GM21786 (cell line): ENCODE results near the gene BICD1.
"Not testable (repeated sequence)": the region's sequence is repeated elsewhere in the genome, so short reads cannot be mapped to it uniquely, and the experiment has no call there.

Experiments
- ATAC-seq: cut with Tn5 transposase; IDR thresholded peaks from one replicate; pipeline ENCODE4 v1.9.1; 2021; ENCODE audit not compliant: unreplicated experiment

Gene BICD1

DNA sequence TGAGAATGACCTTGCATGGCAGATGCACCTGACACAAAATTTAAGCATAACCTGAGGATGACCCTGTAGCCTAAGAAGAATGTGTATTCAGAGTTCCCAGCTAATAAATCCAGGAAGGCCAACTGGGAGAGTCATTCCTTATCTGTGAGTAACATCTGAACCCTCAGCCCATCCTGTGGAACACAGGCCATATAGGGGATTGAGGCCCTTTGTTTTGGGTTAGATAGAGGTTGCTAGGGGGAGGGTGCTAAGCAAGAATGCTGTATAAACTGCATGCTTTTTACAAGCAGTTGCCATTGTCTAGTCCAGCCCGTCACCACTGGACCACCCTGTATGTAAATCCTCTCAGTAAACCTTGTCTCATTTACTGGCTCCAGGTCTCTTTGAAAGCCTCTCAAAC, 77.0 kb downstream of the BICD1 start:
- ATAC-seq, result no peak

DNA sequence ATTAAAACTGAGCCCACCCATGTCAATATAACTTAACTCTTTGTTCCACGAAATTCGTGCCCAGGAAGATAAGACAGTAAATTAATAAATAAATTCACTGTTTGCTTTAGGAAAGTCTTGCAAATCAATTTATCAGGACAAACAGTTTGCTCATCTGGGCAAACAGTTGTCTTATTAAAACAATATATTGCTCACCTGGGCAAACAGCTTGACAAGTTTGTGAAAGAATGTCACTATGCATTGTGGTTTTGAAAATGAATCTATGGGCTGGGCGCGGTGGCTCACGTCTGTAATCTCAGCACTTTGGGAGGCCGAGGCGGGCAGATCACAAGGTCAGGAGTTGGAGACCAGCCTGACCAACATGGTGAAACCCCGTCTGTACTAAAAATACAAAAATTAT, 80.5 kb downstream of the BICD1 start:
- not testable (repeated sequence) for ATAC-seq

DNA sequence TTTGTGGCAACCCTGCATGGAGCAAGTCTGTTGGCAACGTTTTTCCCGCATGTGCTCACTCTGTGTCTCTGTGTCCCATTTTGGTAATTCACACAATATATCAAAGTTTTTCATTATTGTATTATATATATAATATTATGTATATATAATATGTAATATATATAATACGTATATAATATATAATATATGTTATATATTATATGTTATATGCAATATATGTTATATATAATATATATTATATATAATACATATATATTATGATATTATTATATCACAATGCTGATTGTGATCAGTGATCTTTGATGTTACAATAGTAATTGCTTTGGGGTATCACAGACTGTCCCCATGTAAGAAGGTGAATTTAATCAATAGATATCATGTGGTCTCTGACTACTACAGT, 84.8 kb downstream of the BICD1 start:
- no peak for ATAC-seq

DNA sequence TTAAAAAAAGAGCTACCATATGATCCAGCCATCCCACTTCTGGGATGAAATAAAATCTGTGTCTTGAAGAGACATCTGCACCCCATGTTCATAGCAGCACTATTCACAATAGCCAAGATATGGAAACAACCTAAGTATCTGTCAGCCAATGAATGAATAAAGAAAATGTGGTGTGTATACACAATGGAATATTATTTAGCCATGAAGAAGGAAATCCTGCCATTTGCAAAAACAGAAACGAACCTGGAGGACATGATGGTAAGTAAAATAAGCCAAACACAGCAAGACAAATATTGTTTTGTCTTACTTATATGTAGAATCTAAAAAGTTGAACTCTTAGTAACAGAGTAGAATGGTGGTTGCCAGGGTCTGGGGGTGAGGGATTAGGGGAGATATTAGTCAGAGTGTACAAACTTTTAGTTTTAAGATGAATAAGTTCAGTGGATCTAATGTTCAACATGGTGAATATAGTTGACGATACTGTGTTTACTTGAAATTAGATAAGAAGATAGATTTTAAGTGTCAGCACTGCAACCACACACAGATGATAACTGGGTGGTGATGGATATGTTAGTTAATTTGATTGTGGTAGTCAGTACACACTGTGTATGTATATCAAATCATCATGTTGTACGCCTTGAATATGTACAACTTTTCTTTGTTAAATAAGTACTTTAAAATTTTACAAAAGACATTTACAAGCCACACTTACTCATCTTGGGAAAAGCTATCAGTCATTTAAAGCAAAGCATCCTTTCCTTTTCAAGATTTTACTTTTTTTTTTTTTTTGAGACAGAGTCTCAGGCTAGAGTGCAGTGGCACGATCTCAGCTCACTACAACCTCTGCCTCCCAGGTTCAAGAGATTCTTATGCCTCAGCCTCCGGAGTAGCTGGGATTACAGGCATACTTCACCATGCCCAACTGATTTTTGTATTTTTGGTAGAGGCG, 89.9 kb downstream of the BICD1 start:
- ATAC-seq, result no peak

DNA sequence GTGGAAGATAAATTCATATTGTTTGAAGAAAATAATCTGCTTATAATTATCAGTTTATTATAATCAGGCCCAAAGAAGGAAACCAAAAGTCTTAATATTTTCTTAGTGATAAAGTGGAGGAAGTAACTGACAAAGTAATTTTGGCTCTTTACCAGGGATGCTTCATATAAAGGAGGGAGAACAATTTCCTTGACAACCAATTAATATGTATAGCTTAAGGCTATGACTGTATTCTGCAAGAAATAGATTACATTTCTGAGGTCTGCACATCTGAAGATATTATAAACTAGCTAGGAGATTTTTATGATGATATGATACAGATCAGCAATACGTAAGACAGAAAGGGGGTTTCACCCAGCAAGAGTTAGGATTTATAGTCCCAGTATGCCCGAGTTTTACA, 90.8 kb downstream of the BICD1 start:
- no peak for ATAC-seq

DNA sequence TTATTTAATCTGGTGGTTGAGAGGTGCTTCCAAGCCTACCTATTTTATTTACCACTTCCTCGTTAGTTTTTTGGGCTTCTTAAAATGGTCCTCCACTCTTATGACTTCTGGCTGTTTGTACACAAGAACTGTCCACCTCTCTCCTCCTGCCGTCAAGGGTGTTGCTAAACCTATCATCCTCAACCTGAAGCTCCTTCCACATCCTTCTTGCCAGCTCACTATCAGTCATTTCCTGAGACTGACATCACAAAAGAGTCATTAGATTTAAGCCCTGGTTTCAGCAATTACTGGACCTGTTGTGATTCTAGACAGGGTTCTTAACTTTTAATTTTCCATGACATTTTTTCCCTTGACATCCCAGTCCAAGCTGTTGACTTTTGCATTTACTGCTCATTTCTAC, 91.9 kb downstream of the BICD1 start:
- no peak for ATAC-seq

DNA sequence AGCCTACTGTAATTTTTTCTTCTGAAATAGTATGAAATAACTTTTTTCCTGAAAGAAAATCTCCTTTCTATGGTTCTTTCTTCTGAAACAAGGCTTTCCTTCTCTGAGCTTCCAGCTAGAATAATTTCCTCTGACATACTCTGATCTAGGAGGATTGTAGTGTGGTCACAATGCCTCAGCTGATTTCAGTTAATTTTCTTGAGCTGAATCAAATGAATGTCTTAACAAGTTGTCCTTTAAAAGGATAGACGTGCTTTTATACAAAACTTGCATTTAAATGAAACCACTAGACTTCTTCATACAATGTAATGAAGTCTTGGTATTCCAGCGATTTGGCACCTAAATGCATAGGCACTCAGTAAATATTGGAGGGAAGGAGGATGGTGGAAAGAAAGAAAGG, 94.4 kb downstream of the BICD1 start:
- ATAC-seq, result no peak

DNA sequence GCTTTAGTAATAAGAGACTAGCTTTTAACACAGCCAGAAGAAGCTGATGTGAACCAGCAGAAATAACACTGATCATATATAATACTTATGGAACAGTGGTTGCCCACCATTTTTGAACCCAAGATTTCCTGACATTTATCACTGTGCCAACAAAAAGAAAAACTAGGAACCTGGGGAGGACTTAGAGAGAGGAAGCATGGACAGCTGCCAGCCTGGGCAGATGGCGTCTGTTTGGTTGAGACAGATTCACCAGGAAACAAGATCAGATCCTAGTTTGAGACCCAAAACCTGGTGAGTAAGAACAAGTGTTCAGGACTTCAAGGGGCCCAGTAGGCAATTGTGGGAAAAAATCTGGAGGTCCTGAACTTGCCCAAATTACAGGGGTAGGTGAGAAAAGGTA, 95.3 kb downstream of the BICD1 start:
- ATAC-seq, result no peak

DNA sequence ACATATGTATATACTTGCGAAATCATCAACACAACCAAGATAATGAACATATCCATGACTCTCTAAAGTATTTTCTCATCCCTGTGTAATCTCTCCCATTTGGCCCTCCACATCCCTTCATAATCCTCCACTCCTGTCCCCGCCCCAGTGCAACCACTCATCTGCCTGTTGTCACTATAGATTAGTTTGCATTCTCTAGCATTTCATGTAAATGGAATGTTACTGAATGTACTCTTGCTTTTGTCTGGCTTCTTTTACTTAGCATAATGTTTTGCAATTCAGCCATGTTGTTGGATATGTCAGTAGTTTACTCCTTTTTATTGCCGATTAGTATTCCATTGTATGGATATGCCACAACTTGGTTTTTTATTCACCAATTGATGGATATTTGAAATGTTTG, 99.1 kb downstream of the BICD1 start:
- ATAC-seq, result no peak

DNA sequence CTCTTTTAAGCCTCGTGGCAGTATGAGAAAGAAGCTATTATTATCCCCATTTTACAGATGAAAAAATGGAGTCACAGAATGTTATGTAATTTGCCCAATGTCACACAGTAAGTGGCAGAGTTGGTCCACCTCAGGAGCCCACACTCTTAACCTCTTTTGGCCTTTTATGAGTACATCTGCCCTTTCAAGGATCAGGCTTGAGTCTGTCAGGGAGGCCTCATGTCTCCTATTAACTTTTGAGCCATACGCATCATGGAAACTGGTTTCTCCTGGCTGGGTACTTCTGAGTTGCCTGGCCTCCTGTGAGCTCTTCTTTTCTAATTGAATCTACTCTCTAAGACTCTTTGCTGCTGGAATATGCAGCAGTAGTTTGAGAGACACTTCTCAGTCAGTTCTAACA, 101.7 kb downstream of the BICD1 start:
- ATAC-seq, result no peak

DNA sequence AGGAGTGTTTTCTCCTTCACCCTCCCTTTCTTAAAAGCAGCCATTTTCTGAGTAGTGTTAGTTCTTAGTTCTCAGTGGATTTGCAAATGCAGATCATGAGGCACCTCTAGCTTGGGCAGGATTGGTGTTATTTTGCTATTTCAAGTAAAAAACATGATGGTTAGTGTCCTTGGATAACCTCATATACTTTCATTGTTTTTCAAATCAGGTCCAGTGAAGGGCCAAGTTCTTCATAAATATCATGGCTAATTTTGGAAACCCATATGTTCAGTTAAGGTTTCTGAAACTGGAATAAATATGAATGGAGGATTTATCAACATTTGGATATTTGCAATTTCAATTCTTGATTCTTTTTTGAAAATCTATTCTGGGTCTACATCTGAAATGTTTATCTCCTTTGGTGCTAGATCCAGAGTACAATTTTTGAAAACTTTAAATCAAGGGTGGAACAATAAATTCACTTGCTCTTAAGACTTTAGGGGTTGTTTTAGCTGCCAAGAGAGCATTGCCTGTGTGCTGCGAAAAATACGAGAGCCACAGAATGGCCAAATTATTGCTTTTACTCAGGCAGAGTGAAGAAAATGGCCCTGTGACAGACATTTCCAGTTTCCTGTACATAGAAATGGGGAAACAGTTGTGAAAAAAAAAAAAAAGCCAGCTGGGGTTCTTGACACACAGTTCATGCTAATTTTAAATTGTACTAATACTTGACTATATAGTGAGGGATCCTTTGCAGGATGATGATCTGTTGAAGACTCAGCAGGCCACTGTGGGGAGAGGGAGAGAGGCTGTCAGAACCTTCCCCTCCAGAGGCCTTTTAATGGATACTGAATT, 104.6 kb downstream of the BICD1 start:
- ATAC-seq, result no peak

DNA sequence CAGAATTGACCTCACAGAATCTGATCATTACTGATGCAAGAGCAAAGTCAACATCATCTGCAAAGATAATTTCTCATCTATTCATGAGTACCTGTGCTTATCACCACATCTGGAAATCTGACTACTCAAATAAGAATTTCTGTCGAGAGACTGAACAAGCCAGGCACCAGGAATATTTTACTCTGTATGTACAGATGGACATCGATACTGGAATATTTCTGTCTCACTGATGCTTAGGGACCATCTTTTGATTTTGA, 105.2 kb downstream of the BICD1 start:
- no peak for ATAC-seq

DNA sequence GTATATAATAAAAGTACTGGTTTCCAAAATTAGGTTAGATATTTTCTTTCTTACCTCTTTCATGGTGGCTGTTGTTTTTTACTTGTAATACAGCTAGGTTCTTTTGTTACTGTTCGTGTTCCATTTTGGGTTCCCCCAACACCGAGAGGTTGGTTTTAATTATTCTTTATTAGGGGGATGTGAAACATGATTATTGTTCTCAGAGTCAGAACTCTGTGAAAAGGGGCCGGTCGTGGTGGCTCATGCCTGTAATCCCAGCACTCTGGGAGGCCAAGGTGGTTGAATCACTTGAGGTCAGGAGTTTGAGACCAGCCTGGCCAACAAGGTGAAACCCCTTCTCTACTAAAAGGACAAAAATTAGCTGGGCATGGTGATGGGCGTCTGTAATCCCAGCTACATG, 108.1 kb downstream of the BICD1 start:
- no peak for ATAC-seq

DNA sequence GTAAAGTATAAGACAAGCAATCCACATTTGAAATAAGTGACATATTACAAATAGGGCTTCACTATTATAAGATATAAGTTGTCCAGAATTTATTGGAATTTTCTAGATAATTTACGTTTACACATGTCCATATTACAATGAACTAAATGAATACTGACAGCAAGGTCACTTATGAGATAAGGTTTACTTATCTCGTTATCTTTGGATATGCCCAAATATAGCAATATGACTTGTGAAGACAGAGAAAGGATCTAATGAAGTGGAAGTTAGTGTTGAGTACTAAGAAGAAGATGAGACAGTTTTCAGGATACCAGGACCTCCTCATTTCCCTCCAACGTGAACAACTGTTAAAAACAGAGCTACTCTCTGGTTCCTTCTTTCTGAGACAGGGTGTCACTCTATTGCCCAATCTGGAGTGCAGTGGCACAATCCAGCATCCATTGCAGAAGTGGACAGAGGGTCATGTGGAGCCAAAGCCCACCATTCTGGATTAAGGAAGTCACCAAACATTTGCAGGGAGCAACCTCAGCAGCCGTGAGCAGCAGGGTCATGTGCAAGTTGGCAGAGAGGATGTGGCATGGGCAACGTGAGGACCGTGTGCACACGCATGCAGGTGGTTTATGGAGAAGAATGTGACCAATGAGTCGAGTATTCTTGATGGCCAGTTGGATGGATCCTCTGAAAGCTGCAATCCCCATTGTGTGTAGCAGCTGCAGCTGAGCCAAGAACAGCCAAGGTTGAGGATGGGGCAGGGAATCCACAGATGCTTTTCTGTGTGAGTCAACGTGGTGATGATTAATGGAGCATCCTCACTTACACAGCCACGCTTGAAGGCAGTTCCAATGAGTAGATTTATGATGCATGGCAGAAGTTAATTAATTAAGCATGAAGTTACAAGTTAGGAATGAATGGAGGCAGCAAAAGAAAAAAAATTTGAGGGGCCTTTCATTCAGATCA, 111.0 kb downstream of the BICD1 start:
- ATAC-seq, result no peak

DNA sequence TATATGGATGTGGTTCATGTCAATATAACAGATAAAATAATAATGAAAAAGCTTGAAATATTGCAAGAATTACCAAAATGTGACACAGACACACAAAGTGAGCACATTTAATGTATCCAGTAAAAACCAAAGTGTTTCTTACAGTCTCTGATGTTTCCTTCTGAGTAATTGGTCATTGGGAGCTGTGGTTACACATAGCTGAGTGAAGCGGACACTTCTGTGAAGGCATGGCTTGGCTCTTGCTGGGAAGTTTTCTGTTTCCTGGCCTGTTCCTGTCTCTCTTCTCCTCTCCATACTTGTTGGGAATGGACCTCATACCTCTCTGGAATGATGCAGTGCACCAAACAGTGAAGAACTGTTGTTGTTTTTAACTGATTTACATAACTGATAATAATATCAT, 117.3 kb downstream of the BICD1 start:
- ATAC-seq, result no peak

DNA sequence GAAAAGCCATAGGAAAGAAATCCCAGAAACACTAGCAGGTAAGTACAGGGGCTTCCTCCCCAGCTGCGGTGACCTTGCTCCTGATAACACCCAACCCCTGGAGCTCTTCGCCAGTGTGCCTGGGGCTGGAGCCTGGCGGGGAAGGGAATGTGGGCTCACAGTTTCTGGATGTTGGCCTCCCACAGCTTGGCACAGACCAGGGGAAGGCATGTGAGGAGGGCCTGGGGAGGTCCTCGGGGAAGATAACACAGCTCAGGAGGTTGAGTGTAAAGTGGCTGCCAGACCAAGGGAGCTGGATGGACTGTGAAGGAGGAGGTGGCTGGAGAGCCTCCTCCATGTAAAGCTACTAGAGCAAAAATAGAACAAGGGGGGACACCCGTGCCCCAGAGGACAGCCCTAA, 120.1 kb downstream of the BICD1 start:
- ATAC-seq, result no peak

DNA sequence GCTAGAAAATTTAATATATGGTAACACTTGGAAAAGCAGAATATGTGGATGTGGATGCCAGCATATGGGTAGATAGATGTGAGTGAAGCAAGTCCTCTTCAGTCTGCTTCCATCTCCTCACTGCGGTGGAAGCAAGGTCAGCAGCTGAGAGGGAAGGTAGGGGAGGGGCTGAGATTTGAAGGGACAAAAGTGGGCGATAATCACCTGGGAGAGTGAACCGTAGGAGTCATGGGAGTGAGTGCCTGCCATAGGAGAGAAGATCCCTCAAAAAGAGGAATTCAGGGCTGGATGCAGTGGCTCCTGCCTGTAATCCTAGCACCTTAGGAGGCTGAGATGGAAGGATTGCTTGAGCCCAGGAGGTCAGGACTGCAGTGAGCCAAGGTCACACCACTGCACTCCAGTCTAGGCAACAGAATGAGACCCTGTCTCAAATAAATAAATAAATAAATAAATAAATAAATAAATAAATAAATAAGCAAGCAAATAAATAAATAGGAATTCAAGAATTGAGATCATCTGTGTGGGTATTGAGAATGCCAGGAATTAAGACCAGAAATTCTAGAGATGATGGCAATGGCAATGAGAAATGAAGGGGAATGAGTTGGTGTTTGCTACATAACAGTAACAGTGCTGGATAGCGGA, 123.4 kb downstream of the BICD1 start:
- ATAC-seq, result no peak

DNA sequence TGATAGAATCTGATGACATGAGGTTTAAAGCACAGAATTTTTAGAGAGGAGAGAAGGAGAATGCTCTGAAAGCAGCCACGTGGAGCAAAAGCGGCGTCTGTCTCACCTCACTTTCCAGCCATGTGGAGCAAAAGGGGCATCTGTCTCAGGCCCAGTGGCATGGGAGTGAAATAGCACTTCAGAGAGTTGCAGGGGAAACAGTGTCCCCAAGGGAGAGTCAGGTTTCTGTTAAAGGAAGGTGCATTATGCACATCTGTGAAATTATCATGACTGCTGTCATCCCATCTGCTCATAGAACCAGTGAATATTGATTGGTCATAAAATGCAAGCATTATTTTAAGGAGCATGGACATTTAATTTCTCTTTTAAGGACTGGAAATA, 124.0 kb downstream of the BICD1 start:
- peak; percentile 83 for ATAC-seq

DNA sequence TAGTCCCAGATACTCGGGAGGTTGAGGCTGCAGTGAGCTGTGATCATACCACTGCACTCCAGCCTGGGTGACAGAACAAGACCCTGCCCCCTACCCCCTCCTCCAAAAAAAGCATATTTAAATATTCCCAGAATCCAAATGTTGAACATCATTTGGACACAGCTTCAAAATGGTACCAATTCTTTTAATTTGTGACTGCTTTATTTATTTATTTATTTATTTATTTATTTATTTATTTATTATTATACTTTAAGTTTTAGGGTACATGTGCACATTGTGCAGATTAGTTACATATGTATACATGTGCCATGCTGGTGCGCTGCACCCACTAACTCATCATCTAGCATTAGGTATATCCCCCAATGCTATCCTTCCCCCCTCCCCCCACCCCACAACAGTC, 124.7 kb downstream of the BICD1 start:
- ATAC-seq, result not testable (repeated sequence)

DNA sequence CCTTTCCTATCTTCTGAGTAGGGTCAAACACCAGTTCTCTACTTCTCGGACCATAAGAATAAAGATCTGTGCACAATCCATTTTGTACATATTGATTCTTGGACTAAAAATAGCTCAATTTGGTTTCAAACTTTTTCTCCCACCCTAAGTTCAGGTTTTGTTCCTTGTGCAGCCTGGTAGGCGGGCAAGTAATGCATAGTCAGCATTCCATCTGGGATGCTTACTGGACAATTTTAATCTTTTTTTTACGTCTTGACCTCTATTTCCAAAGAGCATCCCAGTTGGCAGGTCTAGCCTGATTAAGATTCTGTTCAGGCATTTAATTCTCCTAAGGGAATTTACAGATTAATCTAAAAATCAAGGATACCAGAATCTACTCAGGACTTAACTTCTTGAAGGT, 126.9 kb downstream of the BICD1 start:
- ATAC-seq, result no peak

DNA sequence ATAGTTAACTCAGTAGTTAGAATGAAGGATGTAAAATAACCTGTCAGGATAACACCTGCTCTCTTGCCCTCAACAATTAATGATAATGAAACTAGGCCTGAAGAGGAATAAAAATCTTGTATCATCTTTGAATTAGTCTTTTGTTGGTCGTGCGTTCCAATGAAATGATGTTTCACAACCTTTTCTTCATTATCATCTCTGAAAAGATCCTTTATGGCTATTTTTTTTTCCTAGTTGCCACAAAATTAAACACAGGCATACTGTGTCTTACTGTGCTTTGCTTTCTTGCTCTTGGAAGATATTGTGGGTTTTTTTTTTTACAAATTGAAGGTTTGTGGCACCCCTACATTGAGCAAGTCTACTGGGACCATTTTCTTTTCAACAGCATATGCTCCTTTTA, 128.6 kb downstream of the BICD1 start:
- no peak for ATAC-seq
